ENCODE results near the gene BTBD2.

GRCh38 chr19:1938071-1938470 lies 77.4 kb downstream of the BTBD2 start:
- TF ChIP-seq EZH2 (IDR thresholded peaks at IDR 0.05) (no peak), POLR2AphosphoS5 (IDR thresholded peaks at IDR 0.05; ENCODE audit: borderline replicate concordance, low read depth, low read length) (no peak), FOXP2 (optimal IDR thresholded peaks at IDR 0.05; ENCODE audit: control extremely low read depth, extremely low read length, insufficient read depth) (no peak)

Data from SK-N-MC (cell line).